GM12892 (cell line): ENCODE data around the gene FUT1.

Experiments
- DNase-seq: peaks from one replicate; pipeline ENCODE4 v3.0.0; 2011; ENCODE audit not compliant: insufficient read length
- FAIRE-seq: peaks from 2 replicates; lab custom pipeline; 2011; peaks lifted over from hg19 to GRCh38; lab: Jason Lieb, UNC
- POLR2A ChIP-seq: IDR thresholded peaks from 2 replicates; pipeline ENCODE4 v1.6.1; 2011; ENCODE audit warnings: low read depth, low read length, control low read depth
- POLR2AphosphoS5 ChIP-seq: IDR thresholded peaks from 2 replicates; pipeline ENCODE4 v1.6.1; 2011; ENCODE audit warnings: low read depth, low read length, control low read depth
- TAF1 ChIP-seq: IDR thresholded peaks from 2 replicates; pipeline ENCODE4 v1.6.1; 2011; ENCODE audit warnings: low read depth, mild to moderate bottlenecking, control low read depth, low read length, borderline replicate concordance

FUT1 gene

GRCh38 chr19:48760504-48761205, 8.2 kb upstream of the FUT1 start:
- FAIRE-seq, result no peak
- TF ChIP-seq POLR2AphosphoS5 (no peak), TAF1 (no peak), POLR2A (no peak)
- DNase-seq, result no peak

- FAIRE-seq (no peak), DNase-seq (no peak)
- TF ChIP-seq TAF1, result no peak
- no peak for TF ChIP-seq POLR2AphosphoS5
- TF ChIP-seq POLR2A, result no peak
Measured at GRCh38 chr19:48757741-48758144, 5.3 kb upstream of the FUT1 start.

GRCh38 chr19:48757089-48757675, 4.7 kb upstream of the FUT1 start:
- TF ChIP-seq TAF1, result no peak
- no peak for TF ChIP-seq POLR2AphosphoS5
- TF ChIP-seq POLR2A, result no peak
- FAIRE-seq (no peak), DNase-seq (no peak)

GRCh38 chr19:48756686-48757085, 4.2 kb upstream of the FUT1 start:
- no peak for DNase-seq
- no peak for TF ChIP-seq TAF1
- TF ChIP-seq POLR2AphosphoS5, result no peak
- no peak for TF ChIP-seq POLR2A
- FAIRE-seq, result no peak

- no peak for TF ChIP-seq TAF1
- no peak for TF ChIP-seq POLR2A
- TF ChIP-seq POLR2AphosphoS5, result no peak
- DNase-seq, result no peak
- FAIRE-seq, result no peak
Measured at GRCh38 chr19:48756212-48756611, 3.8 kb upstream of the FUT1 start.

GRCh38 chr19:48755787-48756186, 3.3 kb upstream of the FUT1 start:
- DNase-seq, result no peak
- TF ChIP-seq TAF1 (no peak), POLR2A (no peak), POLR2AphosphoS5 (no peak)
- no peak for FAIRE-seq

GRCh38 chr19:48755084-48755641, 2.7 kb upstream of the FUT1 start, which contains the start of gene FGF21:
Gene FGF21, plus strand, starts transcription at chr19:48755524. Its CDS starts 713 bp downstream, at chr19:48756237.
- FAIRE-seq (no peak), DNase-seq (no peak)
- no peak for TF ChIP-seq TAF1
- TF ChIP-seq POLR2A, result no peak
- TF ChIP-seq POLR2AphosphoS5, result no peak

- no peak for TF ChIP-seq POLR2A
- TF ChIP-seq POLR2AphosphoS5, result no peak
- no peak for TF ChIP-seq TAF1
- DNase-seq (no peak), FAIRE-seq (no peak)
Measured at GRCh38 chr19:48751845-48752495, 471 bp downstream of the FUT1 start.

- FAIRE-seq, result no peak
Measured at GRCh38 chr19:48750771-48751504, 1.5 kb downstream of the FUT1 start.

GRCh38 chr19:48750351-48750750, 2.1 kb downstream of the FUT1 start:
- DNase-seq, result no peak
- TF ChIP-seq TAF1 (no peak), POLR2AphosphoS5 (no peak), POLR2A (no peak)

More at GRCh38 chr19:48750771-48751504, 1.5 kb downstream of the FUT1 start:
- TF ChIP-seq POLR2A, result no peak
- no peak for TF ChIP-seq POLR2AphosphoS5
- no peak for TF ChIP-seq TAF1
- DNase-seq, result no peak

GRCh38 chr19:48749571-48750198, 2.8 kb downstream of the FUT1 start:
- no peak for TF ChIP-seq POLR2A
- TF ChIP-seq POLR2AphosphoS5, result no peak
- no peak for TF ChIP-seq TAF1
- DNase-seq, result no peak
- no peak for FAIRE-seq

More at GRCh38 chr19:48750351-48750750, 2.1 kb downstream of the FUT1 start:
- FAIRE-seq, result no peak
